Activated CD8-positive, alpha-beta T cell treated with anti-CD3 and anti-CD28 coated beads for 36 hours (primary cell): ENCODE data around the gene NTNG1. TPM values are rescaled to one million over a fixed set of nuclear protein-coding genes. Genes with fewer than 3 reads are reported as not detected.

Experiments
- ATAC-seq: fragments of 200-7000 bp; cut with Tn5 transposase; one replicate; pipeline ENCODE4 v1.10.0; 2021; ENCODE audit warnings: mild to moderate bottlenecking, moderate library complexity
- CTCF ChIA-PET: fragments of 350-600 bp; sonication (Branson Sonifier 250); formaldehyde crosslinking; loops from one replicate; lab custom pipeline; 2021; ENCODE audit warnings: antibody characterized with exemption; lab: Charles Lee
- POLR2A ChIA-PET: fragments of 350-600 bp; sonication (Branson Sonifier 250); formaldehyde crosslinking; loops from one replicate; lab custom pipeline; 2021; ENCODE audit warnings: antibody characterized with exemption; lab: Charles Lee
- DNase-seq: peaks from one replicate; pipeline ENCODE4 v3.0.0-alpha.2; 2020
- H3K27ac Mint-ChIP-seq: one replicate; pipeline ENCODE4 v1.8.0; 2021; ENCODE audit warnings: mild to moderate bottlenecking, mixed read lengths
- H3K27me3 Mint-ChIP-seq: one replicate; pipeline ENCODE4 v1.8.0; 2021; ENCODE audit warnings: mixed read lengths
- H3K36me3 Mint-ChIP-seq: one replicate; pipeline ENCODE4 v1.8.0; 2021; ENCODE audit warnings: low read depth, mixed read lengths
- H3K4me1 Mint-ChIP-seq: one replicate; pipeline ENCODE4 v1.8.0; 2021; ENCODE audit warnings: low read depth, mixed read lengths
- H3K4me3 Mint-ChIP-seq: one replicate; pipeline ENCODE4 v1.8.0; 2021; ENCODE audit warnings: mild to moderate bottlenecking, moderate library complexity, mixed read lengths
- H3K9me3 Mint-ChIP-seq: one replicate; pipeline ENCODE4 v1.8.0; 2021; ENCODE audit warnings: mixed read lengths
- CTCF ChIP-seq: fragments of 200-600 bp; IDR thresholded peaks from one replicate; pipeline ENCODE4 v1.8.0; 2022; ENCODE audit warnings: antibody characterized with exemption, mild to moderate bottlenecking
- intact Hi-C: fragments of 100-400 bp; cut with micrococcal nuclease; formaldehyde crosslinking; loops from one replicate; pipeline ENCODE4 v1.10.0; 2022
- total RNA-seq, 2 experiments: library from RNA; stranded (reverse); gene quantifications; one replicate each; pipeline ENCODE4 v1.2.3, GENCODE V29; 2021

NTNG1 gene
- total RNA-seq, 2 experiments from 2014 or later = 0.96 to 1.0 TPM

GRCh38 chr1:107413546-107413945 lies 272.7 kb downstream of the NTNG1 start:
- H3K4me1 Mint-ChIP-seq = no peaks in the 10 kb centered on the region
- POLR2A ChIA-PET = no interaction called here
- DNase-seq (no peak), ATAC-seq (no peak)
- H3K27ac Mint-ChIP-seq = no peak overlapping the region
- H3K36me3 Mint-ChIP-seq = no peaks in the 10 kb centered on the region
- no peak overlapping the region for H3K4me3 Mint-ChIP-seq
- no peak for TF ChIP-seq CTCF
- no peaks in the 10 kb centered on the region for H3K9me3 Mint-ChIP-seq
- intact Hi-C loops = no loop called here
- peaks cover 4% of the 10 kb centered on the region for H3K27me3 Mint-ChIP-seq
- CTCF ChIA-PET = no interaction called here

GRCh38 chr1:107413951-107414350 lies 273.1 kb downstream of the NTNG1 start:
- no peaks in the 10 kb centered on the region for H3K9me3 Mint-ChIP-seq
- TF ChIP-seq CTCF = no peak
- ATAC-seq = no peak
- no peaks in the 10 kb centered on the region for H3K36me3 Mint-ChIP-seq
- H3K27me3 Mint-ChIP-seq = peaks cover 4% of the 10 kb centered on the region
- H3K27ac Mint-ChIP-seq = no peak overlapping the region
- no peak overlapping the region for H3K4me3 Mint-ChIP-seq
- CTCF ChIA-PET = interaction anchor here (0.8 to 1.7 kb wide), 3 partner anchors 16 to 272 kb away, joined by 3 to 7 read pairs (median 3); no protein-coding TSS in a partner anchor
- no peaks in the 10 kb centered on the region for H3K4me1 Mint-ChIP-seq
- no peak for DNase-seq
- intact Hi-C loops = no loop called here
- POLR2A ChIA-PET = no interaction called here

GRCh38 chr1:107414550-107414949 lies 273.7 kb downstream of the NTNG1 start:
- Mint-ChIP-seq H3K4me3 (no peak overlapping the region), H3K27me3 (peaks cover 4% of the 10 kb centered on the region), H3K4me1 (no peaks in the 10 kb centered on the region), H3K36me3 (no peaks in the 10 kb centered on the region), H3K27ac (no peak overlapping the region), H3K9me3 (no peaks in the 10 kb centered on the region)
- ChIA-PET CTCF (interaction anchor here (0.8 to 1.7 kb wide), 3 partner anchors 16 to 273 kb away, joined by 3 to 7 read pairs (median 3); no protein-coding TSS in a partner anchor), POLR2A (no interaction called here)
- intact Hi-C loops = no loop called here
- DNase-seq (no peak), ATAC-seq (no peak)
- no peak for TF ChIP-seq CTCF

- H3K4me3 Mint-ChIP-seq = no peak overlapping the region
- no peak for TF ChIP-seq CTCF
- ChIA-PET POLR2A (no interaction called here), CTCF (interaction anchor here (1.7 kb wide), 1 partner anchor 15 kb away, joined by 7 read pairs; no protein-coding TSS in a partner anchor)
- intact Hi-C loops = no loop called here
- H3K4me1 Mint-ChIP-seq = no peaks in the 10 kb centered on the region
- H3K36me3 Mint-ChIP-seq = no peaks in the 10 kb centered on the region
- no peaks in the 10 kb centered on the region for H3K9me3 Mint-ChIP-seq
- peaks cover 4% of the 10 kb centered on the region for H3K27me3 Mint-ChIP-seq
- DNase-seq = no peak
- no peak overlapping the region for H3K27ac Mint-ChIP-seq
- no peak for ATAC-seq
Observed at GRCh38 chr1:107415241-107415640, 274.4 kb downstream of the NTNG1 start.

- DNase-seq = no peak
- no peak for TF ChIP-seq CTCF
- H3K4me1 Mint-ChIP-seq = no peaks in the 10 kb centered on the region
- H3K9me3 Mint-ChIP-seq = no peaks in the 10 kb centered on the region
- ChIA-PET POLR2A (no interaction called here), CTCF (no interaction called here)
- H3K27me3 Mint-ChIP-seq = peaks cover 6% of the 10 kb centered on the region
- H3K4me3 Mint-ChIP-seq = no peak overlapping the region
- no peak for ATAC-seq
- H3K36me3 Mint-ChIP-seq = no peaks in the 10 kb centered on the region
- no peak overlapping the region for H3K27ac Mint-ChIP-seq
- intact Hi-C loops = no loop called here
Observed at GRCh38 chr1:107419003-107419402, 278.2 kb downstream of the NTNG1 start.
